PC-9 (cell line): Measurements from ENCODE around the gene PSMD2. TPM values are rescaled to one million over a fixed set of nuclear protein-coding genes. Genes with fewer than 3 reads are reported as not detected.

Source experiments
- BruUV-seq: library from RNA; stranded (reverse); fragments of 400-500 nt; replicated peaks from 2 replicates; lab custom pipeline; 2021; lab: Mats Ljungman, UMichigan
- CTCF ChIA-PET: fragments of 300-600 bp; sonication (Branson Sonifier 250); formaldehyde crosslinking; loops from one replicate; lab custom pipeline; 2022; ENCODE audit warnings: antibody characterized with exemption; lab: Charles Lee
- POLR2A ChIA-PET: fragments of 300-600 bp; sonication (Branson Sonifier 250); formaldehyde crosslinking; loops from one replicate; lab custom pipeline; 2022; ENCODE audit warnings: antibody characterized with exemption; ENCODE audit not compliant: unreplicated experiment; lab: Charles Lee
- DNase-seq, 2 experiments: peaks; one replicate each; pipeline versions ENCODE4 v3.0.0 to v3.0.0-alpha.2; 2015 to 2022; ENCODE audit warnings: mixed read lengths in 1 of 2
- H2AFZ ChIP-seq: fragments of 200-600 bp; sonication (generic); 2 replicates; pipeline ENCODE4 v1.8.1; 2017; ENCODE audit warnings: antibody characterized with exemption
- H3F3A ChIP-seq: fragments of 200-600 bp; sonication (generic); 2 replicates; pipeline ENCODE4 v1.8.1; 2017; ENCODE audit warnings: antibody characterized with exemption, mild to moderate bottlenecking, low read depth; ENCODE audit not compliant: insufficient read depth
- H3K27ac ChIP-seq: fragments of 200-600 bp; sonication (generic); 2 replicates; pipeline ENCODE4 v1.6.1; 2016; ENCODE audit warnings: mixed run types
- H3K27me3 ChIP-seq: fragments of 200-600 bp; sonication (generic); 2 replicates; pipeline ENCODE4 v1.6.1; 2016; ENCODE audit warnings: low read depth, mixed run types; ENCODE audit not compliant: insufficient read depth
- H3K36me3 ChIP-seq: fragments of 200-600 bp; sonication (generic); 2 replicates; pipeline ENCODE4 v1.6.1; 2016; ENCODE audit warnings: low read depth, mixed run types
- H3K4me1 ChIP-seq: fragments of 200-600 bp; sonication (generic); replicated peaks from 2 replicates; pipeline ENCODE4 v1.6.1; 2016; ENCODE audit warnings: mixed run types; ENCODE audit not compliant: insufficient read depth
- H3K4me2 ChIP-seq: fragments of 200-600 bp; sonication (generic); 2 replicates; pipeline ENCODE4 v1.6.1; 2017; ENCODE audit warnings: mixed run types
- H3K4me3 ChIP-seq: fragments of 200-600 bp; sonication (generic); 2 replicates; pipeline ENCODE4 v1.6.1; 2016; ENCODE audit warnings: mixed run types
- H3K79me2 ChIP-seq: fragments of 200-600 bp; sonication (generic); 2 replicates; pipeline ENCODE4 v1.6.1; 2017; ENCODE audit warnings: low read depth, mixed run types
- H3K9me2 ChIP-seq: fragments of 200-600 bp; sonication (generic); 2 replicates; pipeline ENCODE4 v1.8.1; 2017; ENCODE audit warnings: mild to moderate bottlenecking; ENCODE audit not compliant: insufficient read depth
- H3K9me3 ChIP-seq: fragments of 200-600 bp; sonication (generic); 2 replicates; pipeline ENCODE4 v1.8.1; 2016; ENCODE audit warnings: low read depth; ENCODE audit not compliant: insufficient read depth
- H4K20me1 ChIP-seq: fragments of 200-600 bp; sonication (generic); 2 replicates; pipeline ENCODE4 v1.8.1; 2017; ENCODE audit not compliant: insufficient read depth
- EZH2 ChIP-seq: fragments of 200-600 bp; sonication (generic); IDR thresholded peaks from 2 replicates; pipeline ENCODE4 v1.8.0; 2017; ENCODE audit warnings: antibody characterized with exemption, low read depth
- intact Hi-C: fragments of 100-400 bp; cut with micrococcal nuclease; formaldehyde crosslinking; loops from one replicate; pipeline ENCODE4 v1.10.0; 2022; ENCODE audit not compliant: unreplicated experiment
- total RNA-seq: library from RNA; stranded (reverse); gene quantifications from 2 replicates; pipeline ENCODE4 v1.2.3, GENCODE V29; 2021
- TF ChIP-seq, protein P1 (sequence below): fragments of 200-600 bp; sonication (generic); conservative IDR thresholded peaks from 2 replicates; pipeline ENCODE4 v1.6.1; 2017; ENCODE audit warnings: mixed run types, antibody characterized with exemption, mild to moderate bottlenecking, moderate library complexity

Gene PSMD2
- total RNA-seq, 1 experiment from 2014 or later: 788 TPM

DNA sequence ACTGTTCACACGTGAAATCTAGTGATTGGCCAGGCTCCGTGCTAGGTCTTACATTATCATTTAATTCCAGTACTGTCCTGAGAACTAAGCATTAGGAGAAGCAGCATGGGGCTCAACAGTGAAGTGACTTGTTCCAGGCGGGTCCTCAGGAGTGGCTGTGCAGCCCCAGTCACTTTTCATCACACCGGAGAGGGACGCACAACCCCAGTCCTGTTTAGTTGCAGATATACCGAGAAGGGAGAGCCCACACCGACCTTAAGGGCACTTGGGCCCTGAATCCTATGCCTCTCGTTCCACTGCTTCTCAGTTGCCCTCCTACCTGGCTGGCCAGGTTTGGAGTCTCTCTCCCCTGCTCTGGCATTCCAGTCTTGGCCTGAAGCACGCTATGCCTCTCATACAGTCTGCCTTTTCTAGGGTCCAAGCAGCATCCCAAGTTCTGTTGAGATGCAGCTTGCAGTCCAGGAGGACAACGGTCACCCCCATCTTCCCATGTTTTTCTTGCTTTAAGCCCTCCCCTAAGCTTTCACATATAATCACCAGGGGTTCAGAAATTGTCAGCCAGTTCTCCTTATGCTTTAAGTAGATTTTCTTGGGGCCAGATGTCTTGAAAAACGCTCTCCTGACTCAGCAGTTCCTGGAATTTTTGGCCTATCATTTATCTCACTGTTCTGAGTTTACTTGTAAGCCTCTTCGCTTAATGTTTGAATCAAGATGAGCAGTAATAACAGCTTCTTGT is 48.4 kb downstream of the PSMD2 start:
- CTCF ChIA-PET: interaction anchor here (0.6 to 0.7 kb wide), 3 partner anchors 24 to 41 kb away, joined by 3 to 13 read pairs (median 8); no protein-coding TSS in a partner anchor
- POLR2A ChIA-PET: no interaction called here
- intact Hi-C loops: loop anchor here (5.0 kb wide), 1 partner anchor 35 kb away; the partner anchor contains the start of gene EIF4G1

DNA sequence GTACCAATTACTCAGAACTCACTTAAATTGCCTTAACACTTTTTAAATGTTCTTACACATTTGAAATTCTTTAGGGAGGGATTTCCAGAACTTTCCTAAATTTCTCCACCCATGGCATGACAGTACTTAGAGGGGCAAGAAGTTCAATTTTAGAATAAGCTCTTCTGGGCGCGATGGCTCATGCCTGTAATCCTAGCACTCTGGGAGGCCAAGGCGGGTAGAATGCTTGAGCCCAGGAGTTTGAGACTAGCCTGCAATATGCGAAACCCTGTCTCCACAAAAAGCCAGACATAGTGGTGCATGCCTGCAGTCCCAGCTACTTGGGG is 49.0 kb downstream of the PSMD2 start:
- no peaks in the 10 kb centered on the region for H3K9me3 ChIP-seq
- no peak for TF ChIP-seq EZH2
- TF ChIP-seq, protein P1, sequence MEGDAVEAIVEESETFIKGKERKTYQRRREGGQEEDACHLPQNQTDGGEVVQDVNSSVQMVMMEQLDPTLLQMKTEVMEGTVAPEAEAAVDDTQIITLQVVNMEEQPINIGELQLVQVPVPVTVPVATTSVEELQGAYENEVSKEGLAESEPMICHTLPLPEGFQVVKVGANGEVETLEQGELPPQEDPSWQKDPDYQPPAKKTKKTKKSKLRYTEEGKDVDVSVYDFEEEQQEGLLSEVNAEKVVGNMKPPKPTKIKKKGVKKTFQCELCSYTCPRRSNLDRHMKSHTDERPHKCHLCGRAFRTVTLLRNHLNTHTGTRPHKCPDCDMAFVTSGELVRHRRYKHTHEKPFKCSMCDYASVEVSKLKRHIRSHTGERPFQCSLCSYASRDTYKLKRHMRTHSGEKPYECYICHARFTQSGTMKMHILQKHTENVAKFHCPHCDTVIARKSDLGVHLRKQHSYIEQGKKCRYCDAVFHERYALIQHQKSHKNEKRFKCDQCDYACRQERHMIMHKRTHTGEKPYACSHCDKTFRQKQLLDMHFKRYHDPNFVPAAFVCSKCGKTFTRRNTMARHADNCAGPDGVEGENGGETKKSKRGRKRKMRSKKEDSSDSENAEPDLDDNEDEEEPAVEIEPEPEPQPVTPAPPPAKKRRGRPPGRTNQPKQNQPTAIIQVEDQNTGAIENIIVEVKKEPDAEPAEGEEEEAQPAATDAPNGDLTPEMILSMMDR: no peak
- no peak overlapping the region for H3K4me2 ChIP-seq
- no peak overlapping the region for H2AFZ ChIP-seq
- DNase-seq: no peak
- no peaks in the 10 kb centered on the region for H4K20me1 ChIP-seq
- no peaks in the 10 kb centered on the region for H3K27me3 ChIP-seq
- ChIA-PET CTCF (interaction anchor here (0.6 to 0.7 kb wide), 3 partner anchors 24 to 41 kb away, joined by 3 to 13 read pairs (median 8); no protein-coding TSS in a partner anchor), POLR2A (no interaction called here)
- H3F3A ChIP-seq: 0 out of 2 replicates have a peak, but pooled peaks cover 5% of the 10 kb centered on the region
- intact Hi-C loops: loop anchor here (5.0 kb wide), 1 partner anchor 36 kb away; the partner anchor contains the start of gene EIF4G1
- no peak overlapping the region for H3K4me3 ChIP-seq
- H3K36me3 ChIP-seq: no peaks in the 10 kb centered on the region
- H3K9me2 ChIP-seq: no peaks in the 10 kb centered on the region
- H3K79me2 ChIP-seq: no peaks in the 10 kb centered on the region
- H3K4me1 ChIP-seq: peaks cover 3% of the 10 kb centered on the region; the same call in 1 of the 2 replicates
- BruUV-seq: no TSS peak
- no peak overlapping the region for H3K27ac ChIP-seq

More for the DNA sequence above, 48.4 kb downstream of the PSMD2 start:
- Histone ChIP-seq H3K4me2 (no peak overlapping the region), H3K79me2 (no peaks in the 10 kb centered on the region), H3F3A (0 out of 2 replicates have a peak, but pooled peaks cover 5% of the 10 kb centered on the region), H3K4me3 (no peak overlapping the region), H3K9me2 (no peaks in the 10 kb centered on the region), H2AFZ (no peak overlapping the region), H3K36me3 (no peaks in the 10 kb centered on the region), H4K20me1 (no peaks in the 10 kb centered on the region), H3K4me1 (peaks cover 3% of the 10 kb centered on the region; the same call in 1 of the 2 replicates), H3K27ac (no peak overlapping the region), H3K27me3 (no peaks in the 10 kb centered on the region), H3K9me3 (no peaks in the 10 kb centered on the region)
- no peak for DNase-seq
- TF ChIP-seq EZH2: no peak
- TF ChIP-seq, protein P1: no peak
- BruUV-seq: TSS peak; percentile 15

DNA sequence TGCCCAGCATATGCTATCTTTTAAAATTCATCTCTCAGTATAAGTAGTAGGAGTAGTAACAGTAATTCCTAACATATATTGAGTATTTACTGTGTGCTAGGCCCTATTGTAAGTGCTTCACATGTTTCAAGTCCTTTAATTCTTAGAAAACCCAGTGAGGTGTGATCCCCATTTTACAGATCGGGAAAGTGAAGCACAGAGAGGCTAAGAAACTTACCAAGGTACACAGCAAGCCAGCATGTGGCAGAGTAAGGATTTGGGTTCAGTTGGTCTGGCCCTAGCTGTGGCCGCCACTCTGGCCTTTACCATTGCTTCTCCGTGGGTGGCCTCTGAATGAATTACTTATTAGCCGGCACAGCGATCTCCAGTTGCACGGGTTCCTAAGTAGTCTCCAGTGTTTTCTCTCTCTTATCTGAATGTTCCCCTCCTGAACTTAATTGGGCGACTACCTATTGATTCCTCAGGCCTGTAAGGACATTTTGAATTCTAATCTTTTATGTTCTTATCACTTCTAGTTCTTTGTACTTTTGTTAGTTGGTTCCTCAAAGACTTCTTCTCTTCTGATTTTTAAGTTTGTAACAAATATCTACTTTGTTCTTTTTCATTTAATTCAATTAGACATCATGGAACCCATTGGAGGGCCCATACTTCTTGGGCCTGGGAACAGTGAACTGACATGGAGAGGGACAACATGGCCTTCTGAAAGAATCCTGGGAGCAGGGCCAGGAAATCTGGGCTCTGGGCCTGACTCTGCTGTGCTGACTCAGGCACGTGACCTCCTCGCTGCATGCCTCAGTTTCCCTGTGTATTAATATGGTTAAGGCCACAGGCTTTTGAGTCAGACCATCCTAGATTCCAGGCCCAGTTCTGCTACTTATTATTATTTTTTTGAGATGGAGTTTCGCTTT is 50.8 kb downstream of the PSMD2 start:
- Histone ChIP-seq H3K4me3 (no peak overlapping the region), H3K9me2 (no peaks in the 10 kb centered on the region), H3K79me2 (no peaks in the 10 kb centered on the region), H3K27me3 (no peaks in the 10 kb centered on the region), H3K27ac (no peak overlapping the region), H4K20me1 (no peaks in the 10 kb centered on the region), H3K4me1 (peaks cover 3% of the 10 kb centered on the region; the same call in 1 of the 2 replicates), H3K9me3 (no peaks in the 10 kb centered on the region), H3K4me2 (no peak overlapping the region), H3F3A (0 out of 2 replicates have a peak, but pooled peaks cover 5% of the 10 kb centered on the region), H2AFZ (no peak overlapping the region), H3K36me3 (no peaks in the 10 kb centered on the region)
- POLR2A ChIA-PET: no interaction called here
- DNase-seq: no peak
- CTCF ChIA-PET: no interaction called here
- no TSS peak for BruUV-seq
- intact Hi-C loops: loop anchor here (5.0 kb wide), 1 partner anchor 38 kb away; the partner anchor contains the start of gene EIF4G1
- TF ChIP-seq, protein P1: no peak
- TF ChIP-seq EZH2: no peak
